Activated naive CD4-positive, alpha-beta T cell treated with Interleukin-2 at 50 U/mL for 16 hours (primary cell): ENCODE measurements around the gene CCP110.

Source experiments
- DNase-seq: peaks from one replicate; pipeline ENCODE4 v3.0.0-alpha.2; 2020

The CCP110 gene

GRCh38 chr16:19555186-19555937, 31.6 kb downstream of the CCP110 start, which contains the start of gene VPS35L:
TSS of gene VPS35L (plus strand) at chr16:19555703. CDS start at chr16:19555730, 27 bp downstream.
- DNase-seq, result peak; percentile 97

- DNase-seq, result peak; percentile 19
These were observed 32.4 kb downstream of the CCP110 start for GRCh38 chr16:19555938-19556771.

- DNase-seq, result peak; percentile 4
These were observed 35.6 kb downstream of the CCP110 start for GRCh38 chr16:19559242-19559910.

- DNase-seq, result no peak
These were observed 36.3 kb downstream of the CCP110 start for GRCh38 chr16:19560078-19560477.

- no peak for DNase-seq
These were observed 39.6 kb downstream of the CCP110 start for GRCh38 chr16:19563377-19563776.

- DNase-seq, result no peak
These were observed 42.6 kb downstream of the CCP110 start for GRCh38 chr16:19566362-19566761.

GRCh38 chr16:19567560-19567959, 43.8 kb downstream of the CCP110 start:
- DNase-seq, result no peak

- DNase-seq, result no peak
These were observed 50.3 kb downstream of the CCP110 start for GRCh38 chr16:19573997-19574396.

GRCh38 chr16:19574615-19575014, 50.9 kb downstream of the CCP110 start:
- DNase-seq, result no peak

GRCh38 chr16:19578378-19578971, 54.7 kb downstream of the CCP110 start:
- no peak for DNase-seq

- DNase-seq, result no peak
These were observed 58.5 kb downstream of the CCP110 start for GRCh38 chr16:19582050-19582831.

- peak; percentile 17 for DNase-seq
These were observed 60.0 kb downstream of the CCP110 start for GRCh38 chr16:19583665-19584300.

GRCh38 chr16:19588661-19589060, 64.9 kb downstream of the CCP110 start:
- no peak for DNase-seq

- DNase-seq, result no peak
These were observed 65.4 kb downstream of the CCP110 start for GRCh38 chr16:19589106-19589505.

GRCh38 chr16:19589771-19590302, 66.1 kb downstream of the CCP110 start:
- DNase-seq, result no peak

- no peak for DNase-seq
These were observed 71.5 kb downstream of the CCP110 start for GRCh38 chr16:19595043-19595767.

- DNase-seq, result no peak
These were observed 75.2 kb downstream of the CCP110 start for GRCh38 chr16:19598805-19599510.

- no peak for DNase-seq
These were observed 76.4 kb downstream of the CCP110 start for GRCh38 chr16:19599968-19600716.
